Activated B cell treated with CpG ODN at 0.5 μM for 24 hours (primary cell): ENCODE results near the gene MRPS12. TPM values are rescaled to one million over a fixed set of nuclear protein-coding genes. Genes with fewer than 3 reads are reported as not detected.

Experiments
- ATAC-seq: fragments of 200-7000 bp; cut with Tn5 transposase; one replicate; pipeline ENCODE4 v1.10.0; 2021; ENCODE audit warnings: low read depth, mild to moderate bottlenecking, moderate library complexity
- CTCF ChIA-PET: fragments of 350-600 bp; sonication (Branson Sonifier 250); formaldehyde crosslinking; loops from one replicate; lab custom pipeline; 2021; ENCODE audit warnings: antibody characterized with exemption; lab: Charles Lee
- POLR2A ChIA-PET: fragments of 350-600 bp; sonication (Branson Sonifier 250); formaldehyde crosslinking; loops from one replicate; lab custom pipeline; 2021; ENCODE audit warnings: antibody characterized with exemption; lab: Charles Lee
- DNase-seq: peaks from one replicate; pipeline ENCODE4 v3.0.0; 2022
- H3K27ac Mint-ChIP-seq: one replicate; pipeline ENCODE4 v1.8.0; 2020; ENCODE audit warnings: mixed read lengths
- H3K27me3 Mint-ChIP-seq: one replicate; pipeline ENCODE4 v1.8.0; 2021; ENCODE audit warnings: mixed read lengths
- H3K36me3 Mint-ChIP-seq: one replicate; pipeline ENCODE4 v1.8.0; 2021; ENCODE audit warnings: low read depth, mixed read lengths
- H3K4me1 Mint-ChIP-seq: one replicate; pipeline ENCODE4 v1.8.0; 2021; ENCODE audit warnings: mixed read lengths
- H3K4me3 Mint-ChIP-seq: one replicate; pipeline ENCODE4 v1.8.0; 2020; ENCODE audit warnings: mild to moderate bottlenecking, mixed read lengths
- H3K9me3 Mint-ChIP-seq: one replicate; pipeline ENCODE4 v1.8.0; 2020; ENCODE audit warnings: mixed read lengths
- intact Hi-C: fragments of 100-400 bp; cut with micrococcal nuclease; formaldehyde crosslinking; loops from one replicate; pipeline ENCODE4 v1.15.1; 2024
- total RNA-seq: library from RNA; stranded (reverse); gene quantifications from 2 replicates; pipeline ENCODE4 v1.2.3, GENCODE V29; 2022
- TF ChIP-seq, protein P1 (sequence below): fragments of 200-600 bp; IDR thresholded peaks from one replicate; pipeline ENCODE4 v1.8.0; 2022; ENCODE audit warnings: antibody characterized with exemption, mild to moderate bottlenecking

MRPS12 gene
- total RNA-seq, 1 donor from 2014 or later = 51.6 TPM

DNA sequence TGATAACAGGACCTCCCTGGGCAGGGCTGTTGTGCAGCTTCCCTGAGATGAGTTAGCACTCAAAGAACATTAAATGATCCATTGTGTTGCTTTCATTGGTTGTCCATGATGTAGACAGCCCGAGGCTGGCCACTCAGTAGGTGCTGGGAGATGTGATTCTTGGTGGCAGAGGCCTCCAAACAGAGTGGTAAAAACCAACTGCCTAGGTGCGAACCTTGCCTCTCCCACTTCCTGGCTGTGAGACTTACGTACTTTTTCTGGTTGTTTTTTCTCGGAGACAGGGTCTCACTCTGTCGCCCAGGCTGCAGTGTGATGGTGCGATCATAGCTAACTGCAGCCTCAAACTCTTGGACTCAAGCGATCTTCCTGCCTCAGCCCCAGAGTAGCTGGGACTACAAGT, 6.4 kb upstream of the MRPS12 start:
- no peak overlapping the region for H3K27ac Mint-ChIP-seq
- H3K4me3 Mint-ChIP-seq = no peak overlapping the region
- no peaks in the 10 kb centered on the region for H3K9me3 Mint-ChIP-seq
- CTCF ChIA-PET = interaction anchor here (1.1 kb wide), 1 partner anchor 521 kb away, joined by 3 read pairs; the partner anchor contains the start of gene FAM98C
- ATAC-seq (no peak), DNase-seq (no peak)
- TF ChIP-seq, protein P1, sequence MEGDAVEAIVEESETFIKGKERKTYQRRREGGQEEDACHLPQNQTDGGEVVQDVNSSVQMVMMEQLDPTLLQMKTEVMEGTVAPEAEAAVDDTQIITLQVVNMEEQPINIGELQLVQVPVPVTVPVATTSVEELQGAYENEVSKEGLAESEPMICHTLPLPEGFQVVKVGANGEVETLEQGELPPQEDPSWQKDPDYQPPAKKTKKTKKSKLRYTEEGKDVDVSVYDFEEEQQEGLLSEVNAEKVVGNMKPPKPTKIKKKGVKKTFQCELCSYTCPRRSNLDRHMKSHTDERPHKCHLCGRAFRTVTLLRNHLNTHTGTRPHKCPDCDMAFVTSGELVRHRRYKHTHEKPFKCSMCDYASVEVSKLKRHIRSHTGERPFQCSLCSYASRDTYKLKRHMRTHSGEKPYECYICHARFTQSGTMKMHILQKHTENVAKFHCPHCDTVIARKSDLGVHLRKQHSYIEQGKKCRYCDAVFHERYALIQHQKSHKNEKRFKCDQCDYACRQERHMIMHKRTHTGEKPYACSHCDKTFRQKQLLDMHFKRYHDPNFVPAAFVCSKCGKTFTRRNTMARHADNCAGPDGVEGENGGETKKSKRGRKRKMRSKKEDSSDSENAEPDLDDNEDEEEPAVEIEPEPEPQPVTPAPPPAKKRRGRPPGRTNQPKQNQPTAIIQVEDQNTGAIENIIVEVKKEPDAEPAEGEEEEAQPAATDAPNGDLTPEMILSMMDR = no peak
- H3K4me1 Mint-ChIP-seq = peaks cover 6% of the 10 kb centered on the region
- intact Hi-C loops = no loop called here
- POLR2A ChIA-PET = no interaction called here
- H3K36me3 Mint-ChIP-seq = peaks cover 40% of the 10 kb centered on the region
- no peaks in the 10 kb centered on the region for H3K27me3 Mint-ChIP-seq

DNA sequence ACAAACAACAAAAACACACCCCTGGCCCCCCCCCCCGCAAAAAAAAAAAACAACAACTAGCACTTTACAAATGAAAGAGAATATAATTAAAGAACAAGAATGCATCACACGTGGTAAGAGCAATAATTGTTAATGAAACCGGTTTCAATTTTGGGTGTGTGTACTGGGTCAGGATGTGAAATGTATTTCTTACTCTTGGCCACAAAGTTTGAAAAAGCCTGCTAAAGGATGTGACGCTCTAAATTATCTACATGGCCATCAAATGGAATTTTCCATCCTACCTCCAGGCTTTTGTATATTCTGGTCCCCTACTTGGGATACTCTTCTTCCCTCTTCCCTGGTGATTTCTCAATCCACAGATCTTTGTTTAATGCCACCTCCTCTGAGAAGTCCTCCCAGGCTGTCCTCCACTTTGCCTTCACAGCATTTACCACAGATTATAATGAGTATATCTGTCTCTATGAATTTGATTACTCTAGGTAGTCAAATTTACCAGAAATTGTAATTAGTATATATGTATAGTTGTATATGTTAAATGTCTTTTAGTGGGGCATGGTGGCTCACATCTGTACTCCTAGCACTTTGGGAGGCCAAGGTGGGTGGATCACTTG, 2.2 kb upstream of the MRPS12 start:
- Mint-ChIP-seq H3K27me3 (no peaks in the 10 kb centered on the region), H3K27ac (no peak overlapping the region), H3K4me3 (no peak overlapping the region), H3K36me3 (peaks cover 43% of the 10 kb centered on the region), H3K4me1 (peaks cover 34% of the 10 kb centered on the region), H3K9me3 (no peaks in the 10 kb centered on the region)
- TF ChIP-seq, protein P1 = no peak
- ATAC-seq (no peak), DNase-seq (no peak)
- ChIA-PET POLR2A (interaction anchor here (0.7 to 1.5 kb wide), 4 partner anchors 11 to 194 kb away, joined by 3 to 7 read pairs (median 4); no protein-coding TSS in a partner anchor), CTCF (interaction anchor here (2.4 kb wide), 1 partner anchor 41 kb away, joined by 10 read pairs; no protein-coding TSS in a partner anchor)
- intact Hi-C loops = no loop called here

DNA sequence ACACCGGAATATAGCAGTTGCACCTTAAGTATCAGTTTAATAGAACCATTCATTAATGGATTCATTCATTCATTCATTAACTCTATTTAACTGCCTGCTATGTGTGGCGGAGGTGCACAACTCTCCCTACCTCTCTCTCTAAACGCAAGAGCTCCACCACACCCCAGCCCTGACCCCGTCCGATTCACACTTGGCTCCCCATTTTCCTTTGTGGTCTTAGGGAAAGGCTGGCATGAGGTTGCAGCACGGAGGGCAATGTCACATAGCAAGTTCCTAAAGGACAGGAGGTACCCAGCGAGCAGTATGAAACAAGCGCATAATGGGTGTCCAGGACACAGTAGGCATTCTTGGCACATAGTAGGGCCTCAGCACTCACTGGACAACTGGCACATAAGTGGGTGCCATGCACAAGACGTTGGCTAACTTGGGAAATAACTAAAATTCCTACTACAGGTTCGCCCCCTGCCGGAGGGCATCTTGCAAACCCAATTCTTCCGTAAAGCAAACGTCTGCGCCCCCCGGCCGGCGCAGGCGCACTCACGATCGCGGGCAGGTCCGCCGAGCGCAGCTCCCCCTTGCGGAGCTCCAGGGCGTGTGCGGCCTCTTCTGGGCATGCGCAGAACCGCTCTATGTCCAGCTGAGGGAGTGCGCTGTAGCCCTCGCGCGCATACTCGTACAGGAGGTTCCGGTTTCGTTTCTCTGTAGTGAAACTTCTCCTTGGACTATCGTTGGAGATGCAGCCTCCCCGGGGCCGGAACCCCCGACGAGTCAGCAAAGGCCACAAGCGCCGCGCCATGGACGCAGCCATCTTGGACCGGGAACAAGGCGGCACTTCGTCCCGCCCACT, 592 bp upstream of the MRPS12 start, which contains the start of gene SARS2:
Gene SARS2, minus strand, starts transcription at position 835 of the 847 bp plus-strand sequence. Its CDS starts 27 bp downstream, at position 808.
- POLR2A ChIA-PET = interaction anchor here (0.5 to 2.8 kb wide), 24 partner anchors 10 to 655 kb away, joined by 3 to 24 read pairs (median 6); partner anchors contain the start of genes ACTN4, EIF3K, FAM98C and MAP4K1
- Mint-ChIP-seq H3K9me3 (peaks cover 2% of the 10 kb centered on the region), H3K36me3 (peaks cover 40% of the 10 kb centered on the region), H3K4me1 (peaks cover 34% of the 10 kb centered on the region), H3K4me3 (peak within 1 kb of the TSS; percentile 97), H3K27me3 (no peaks in the 10 kb centered on the region), H3K27ac (peak within 1 kb of the TSS; percentile 98)
- DNase-seq (peak; percentile 93), ATAC-seq (peak; percentile 71)
- TF ChIP-seq, protein P1 = peak; percentile 100
- intact Hi-C loops = loop anchor here (1.0 to 10.0 kb wide), 18 partner anchors 31 to 1025 kb away; partner anchors contain the start of genes ACTN4, DPF1, ECH1 and FAM98C
- CTCF ChIA-PET = interaction anchor here (0.6 to 3.5 kb wide), 22 partner anchors 30 to 527 kb away, joined by 3 to 25 read pairs (median 4); partner anchors contain the start of genes ECH1, FAM98C, MAP4K1 and NFKBIB

DNA sequence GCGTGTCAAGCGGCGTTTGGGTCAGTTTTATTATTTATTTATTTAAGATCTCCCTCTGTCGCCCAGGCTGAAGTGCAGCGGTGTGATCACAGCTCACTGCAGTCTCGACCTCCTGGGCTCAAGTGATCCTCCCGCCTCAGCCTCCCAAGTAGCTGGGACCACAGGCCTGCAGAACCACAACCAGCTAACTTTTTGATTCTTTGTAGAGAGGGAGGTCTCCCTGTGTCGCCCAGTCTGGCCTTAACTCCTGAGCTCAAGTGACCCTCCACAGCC, 713 bp downstream of the MRPS12 start:
- H3K27me3 Mint-ChIP-seq = no peaks in the 10 kb centered on the region
- TF ChIP-seq, protein P1 = no peak
- H3K4me3 Mint-ChIP-seq = peak overlapping the region; percentile 97
- POLR2A ChIA-PET = interaction anchor here (1.0 to 2.8 kb wide), 6 partner anchors 31 to 532 kb away, joined by 3 to 24 read pairs (median 6); partner anchors contain the start of genes ACTN4, NFKBIB, RPS16 and SIRT2
- H3K9me3 Mint-ChIP-seq = peaks cover 2% of the 10 kb centered on the region
- ATAC-seq (no peak), DNase-seq (no peak)
- peak overlapping the region; percentile 98 for H3K27ac Mint-ChIP-seq
- H3K4me1 Mint-ChIP-seq = peaks cover 34% of the 10 kb centered on the region
- CTCF ChIA-PET = interaction anchor here (0.7 to 3.5 kb wide), 6 partner anchors 31 to 529 kb away, joined by 3 to 25 read pairs (median 11); partner anchors contain the start of genes ACTN4, FAM98C, NFKBIB and SIRT2
- intact Hi-C loops = loop anchor here (2.0 to 10.0 kb wide), 4 partner anchors 163 to 1027 kb away; partner anchors contain the start of genes DPF1, SIPA1L3, SUPT5H and WDR87
- H3K36me3 Mint-ChIP-seq = peaks cover 41% of the 10 kb centered on the region
